Progenitor cell of endocrine pancreas (in vitro differentiated cells): ENCODE results near the gene ADGRE1. TPM values are rescaled to one million over a fixed set of nuclear protein-coding genes. Genes with fewer than 3 reads are reported as not detected.

ENCODE experiments used
- DNase-seq: peaks from one replicate; pipeline ENCODE4 v3.0.0; 2021; ENCODE audit warnings: low spot score; ENCODE audit not compliant: unreplicated experiment
- H3K27ac Mint-ChIP-seq: 2 replicates; pipeline ENCODE4 v1.8.0; 2021; ENCODE audit warnings: mild to moderate bottlenecking, moderate library complexity, mixed read lengths
- H3K27me3 Mint-ChIP-seq: 2 replicates; pipeline ENCODE4 v1.8.0; 2021; ENCODE audit warnings: mixed read lengths
- H3K36me3 Mint-ChIP-seq: 2 replicates; pipeline ENCODE4 v1.8.0; 2022; ENCODE audit warnings: mixed read lengths; ENCODE audit not compliant: insufficient read depth
- H3K4me1 Mint-ChIP-seq: 2 replicates; pipeline ENCODE4 v1.8.0; 2021; ENCODE audit warnings: low read depth, mixed read lengths
- H3K4me3 Mint-ChIP-seq: 2 replicates; pipeline ENCODE4 v1.8.0; 2021; ENCODE audit warnings: low read depth, mild to moderate bottlenecking, moderate library complexity, mixed read lengths
- H3K9me3 Mint-ChIP-seq: 2 replicates; pipeline ENCODE4 v1.8.0; 2021; ENCODE audit warnings: low read depth, mixed read lengths
- CTCF ChIP-seq: fragments of 200-600 bp; sonication (generic); IDR thresholded peaks from one replicate; pipeline ENCODE4 v1.5.0; 2021; ENCODE audit warnings: antibody characterized with exemption, mild to moderate bottlenecking; ENCODE audit not compliant: unreplicated experiment
- long read RNA-seq: library from polyadenylated mRNA; unstranded; transcript quantifications from one replicate; pipeline ENCODE4 v2.0.0, GENCODE V29; 2020
- total RNA-seq: library from RNA; stranded (reverse); gene quantifications from 2 replicates; pipeline ENCODE4 v1.2.1, GENCODE V29; 2021

Gene ADGRE1, protein sequence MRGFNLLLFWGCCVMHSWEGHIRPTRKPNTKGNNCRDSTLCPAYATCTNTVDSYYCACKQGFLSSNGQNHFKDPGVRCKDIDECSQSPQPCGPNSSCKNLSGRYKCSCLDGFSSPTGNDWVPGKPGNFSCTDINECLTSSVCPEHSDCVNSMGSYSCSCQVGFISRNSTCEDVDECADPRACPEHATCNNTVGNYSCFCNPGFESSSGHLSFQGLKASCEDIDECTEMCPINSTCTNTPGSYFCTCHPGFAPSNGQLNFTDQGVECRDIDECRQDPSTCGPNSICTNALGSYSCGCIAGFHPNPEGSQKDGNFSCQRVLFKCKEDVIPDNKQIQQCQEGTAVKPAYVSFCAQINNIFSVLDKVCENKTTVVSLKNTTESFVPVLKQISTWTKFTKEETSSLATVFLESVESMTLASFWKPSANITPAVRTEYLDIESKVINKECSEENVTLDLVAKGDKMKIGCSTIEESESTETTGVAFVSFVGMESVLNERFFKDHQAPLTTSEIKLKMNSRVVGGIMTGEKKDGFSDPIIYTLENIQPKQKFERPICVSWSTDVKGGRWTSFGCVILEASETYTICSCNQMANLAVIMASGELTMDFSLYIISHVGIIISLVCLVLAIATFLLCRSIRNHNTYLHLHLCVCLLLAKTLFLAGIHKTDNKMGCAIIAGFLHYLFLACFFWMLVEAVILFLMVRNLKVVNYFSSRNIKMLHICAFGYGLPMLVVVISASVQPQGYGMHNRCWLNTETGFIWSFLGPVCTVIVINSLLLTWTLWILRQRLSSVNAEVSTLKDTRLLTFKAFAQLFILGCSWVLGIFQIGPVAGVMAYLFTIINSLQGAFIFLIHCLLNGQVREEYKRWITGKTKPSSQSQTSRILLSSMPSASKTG
- not detected in 2 replicates for total RNA-seq
- long read RNA-seq: 0 reads

- TF ChIP-seq CTCF: no peak
- Mint-ChIP-seq H3K27ac (no peak within 1 kb of the TSS), H3K4me3 (no peak within 1 kb of the TSS), H3K27me3 (no peaks in the 10 kb centered on the region), H3K4me1 (no peaks in the 10 kb centered on the region), H3K9me3 (peaks cover 37% of the 10 kb centered on the region), H3K36me3 (peaks cover 1% of the 10 kb centered on the region)
- no peak for DNase-seq
These were observed at the start of gene ADGRE1 for GRCh38 chr19:6887316-6887715. TSS of gene ADGRE1 (plus strand) at chr19:6887579. CDS start at chr19:6887609, 30 bp downstream.

- Mint-ChIP-seq H3K9me3 (peaks cover 6% of the 10 kb centered on the region), H3K27ac (no peak overlapping the region)
These were observed 49.2 kb upstream of the ADGRE1 start for GRCh38 chr19:6838062-6838655.

GRCh38 chr19:6842871-6843607, 44.3 kb upstream of the ADGRE1 start:
- Mint-ChIP-seq H3K4me1 (no peaks in the 10 kb centered on the region), H3K4me3 (no peak overlapping the region), H3K36me3 (no peaks in the 10 kb centered on the region), H3K27me3 (peaks cover 12% of the 10 kb centered on the region), H3K9me3 (peaks cover 8% of the 10 kb centered on the region), H3K27ac (no peak overlapping the region)
- DNase-seq: no peak
- no peak for TF ChIP-seq CTCF

More at GRCh38 chr19:6838062-6838655, 49.2 kb upstream of the ADGRE1 start:
- TF ChIP-seq CTCF: no peak
- DNase-seq: no peak
- H3K27me3 Mint-ChIP-seq: peaks cover 15% of the 10 kb centered on the region
- no peaks in the 10 kb centered on the region for H3K4me1 Mint-ChIP-seq
- H3K4me3 Mint-ChIP-seq: no peak overlapping the region
- H3K36me3 Mint-ChIP-seq: no peaks in the 10 kb centered on the region

DNA sequence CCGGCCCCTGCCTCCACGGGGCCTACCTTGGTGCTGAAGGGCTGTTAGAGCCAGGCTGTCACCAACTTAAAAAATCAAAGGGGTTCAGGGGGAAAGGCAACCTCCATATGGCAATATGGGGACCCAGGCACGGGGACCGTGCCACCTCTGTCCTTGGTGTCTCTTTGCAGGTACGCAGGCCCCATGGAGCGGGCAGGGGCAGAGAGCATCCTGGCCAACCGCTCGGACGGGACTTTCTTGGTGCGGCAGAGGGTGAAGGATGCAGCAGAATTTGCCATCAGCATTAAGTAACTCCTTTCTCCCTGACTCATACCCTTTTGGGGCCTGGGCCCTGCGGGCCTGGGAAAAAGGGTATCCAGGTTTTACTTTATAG, 39.6 kb upstream of the ADGRE1 start:
- Mint-ChIP-seq H3K4me3 (no peak overlapping the region), H3K27ac (no peak overlapping the region), H3K9me3 (peaks cover 2% of the 10 kb centered on the region), H3K27me3 (peaks cover 9% of the 10 kb centered on the region), H3K36me3 (no peaks in the 10 kb centered on the region), H3K4me1 (no peaks in the 10 kb centered on the region)
- no peak for DNase-seq
- no peak for TF ChIP-seq CTCF
